GM12878 (cell line): Measurements from ENCODE around the gene DDR2. TPM values are rescaled to one million over a fixed set of nuclear protein-coding genes. Genes with fewer than 3 reads are reported as not detected.

ENCODE experiments used
- CHD4 ChIP-seq: fragments of 200-600 bp; sonication (generic); IDR thresholded peaks from 2 replicates; pipeline ENCODE4 v1.6.1; 2016; ENCODE audit warnings: mild to moderate bottlenecking
- CUX1 ChIP-seq: IDR thresholded peaks from 2 replicates; pipeline ENCODE4 v1.6.1; 2012; ENCODE audit warnings: improper control_type of control experiment, low read depth, low read length; ENCODE audit not compliant: insufficient replicate concordance
- DPF2 ChIP-seq: fragments of 450-650 bp; IDR thresholded peaks from 2 replicates; pipeline ENCODE4 v1.6.1; 2017; ENCODE audit warnings: mild to moderate bottlenecking
- FOXM1 ChIP-seq: IDR thresholded peaks from 2 replicates; pipeline ENCODE4 v1.6.1; 2012; ENCODE audit warnings: low read depth, mild to moderate bottlenecking, inconsistent platforms, low read length, moderate library complexity
- MAX ChIP-seq: IDR thresholded peaks from 2 replicates; pipeline ENCODE4 v1.6.1; 2012; ENCODE audit warnings: low read depth, low read length, improper control_type of control experiment
- MLLT1 ChIP-seq: fragments of 450-650 bp; IDR thresholded peaks from 2 replicates; pipeline ENCODE4 v1.6.1; 2016; ENCODE audit warnings: mild to moderate bottlenecking
- MTA3 ChIP-seq: IDR thresholded peaks from 2 replicates; pipeline ENCODE4 v1.6.1; 2012; ENCODE audit warnings: low read length, inconsistent platforms, borderline replicate concordance
- NFYB ChIP-seq: IDR thresholded peaks from 2 replicates; pipeline ENCODE4 v1.6.1; 2011; ENCODE audit warnings: low read depth, mild to moderate bottlenecking, low read length, improper control_type of control experiment, moderate library complexity; ENCODE audit not compliant: insufficient read depth
- SMAD1 ChIP-seq: fragments of 450-650 bp; IDR thresholded peaks from 2 replicates; pipeline ENCODE4 v1.6.1; 2018; ENCODE audit warnings: mild to moderate bottlenecking, low read depth; ENCODE audit not compliant: partially characterized antibody
- SPI1 ChIP-seq: IDR thresholded peaks from 2 replicates; pipeline ENCODE4 v1.6.1; 2011; ENCODE audit warnings: low read depth, mild to moderate bottlenecking, low read length, moderate library complexity, borderline replicate concordance; ENCODE audit not compliant: insufficient read depth
- SRF ChIP-seq, 2 experiments: IDR thresholded peaks; 2 replicates each; pipeline ENCODE4 v1.6.1; 2011; ENCODE audit warnings: low read depth in 2 of 2, low read length in 2 of 2, mild to moderate bottlenecking in 1 of 2, moderate library complexity in 1 of 2
- USF1 ChIP-seq: IDR thresholded peaks from 2 replicates; pipeline ENCODE4 v1.6.1; 2011; ENCODE audit warnings: borderline replicate concordance, low read depth, mild to moderate bottlenecking, moderate library complexity, mixed read lengths, low read length; ENCODE audit not compliant: insufficient read depth; ENCODE audit errors: extremely low read length
- YBX1 ChIP-seq: fragments of 450-650 bp; IDR thresholded peaks from 2 replicates; pipeline ENCODE4 v1.6.1; 2016; ENCODE audit warnings: antibody characterized with exemption
- ZNF217 ChIP-seq: fragments of 450-650 bp; IDR thresholded peaks from 2 replicates; pipeline ENCODE4 v1.6.1; 2017; ENCODE audit warnings: antibody characterized with exemption, mild to moderate bottlenecking
- ZNF24 ChIP-seq: fragments of 450-650 bp; IDR thresholded peaks from 2 replicates; pipeline ENCODE4 v1.6.1; 2017; ENCODE audit warnings: antibody characterized with exemption, mild to moderate bottlenecking
- ZNF274 ChIP-seq: IDR thresholded peaks from one replicate; pipeline ENCODE4 v1.8.0; 2011; ENCODE audit not compliant: insufficient read length, insufficient read depth
- ZNF622 ChIP-seq: fragments of 450-650 bp; IDR thresholded peaks from 2 replicates; pipeline ENCODE4 v1.6.1; 2017; ENCODE audit warnings: mild to moderate bottlenecking, inconsistent platforms
- ZNF687 ChIP-seq: fragments of 450-650 bp; IDR thresholded peaks from 2 replicates; pipeline ENCODE4 v1.6.1; 2017; ENCODE audit warnings: mild to moderate bottlenecking, moderate library complexity
- polyA plus RNA-seq, 11 experiments: library from polyadenylated mRNA; depleted of rRNA in 4 of 11; unstranded in 6 of 11; stranded (reverse) in 5 of 11; fragments of >200 nt; fragmentation: Nextera tagmentation in 4 of 11; fragmentation: Illumina TruSeq in 1 of 11; extraction: Ambion mirVana in 4 of 11; extraction: Trizol in 1 of 11; gene quantifications; 1 replicate in 1 of 11; 2 replicates in 10 of 11; pipeline versions ENCODE4 v1.2.1 to v1.2.3, GENCODE V29; 2011 to 2016; ENCODE audit warnings: inconsistent platforms in 2 of 11, missing spikeins in 2 of 11, low read depth in 1 of 11
- total RNA-seq, 4 experiments: library from RNA; depleted of rRNA in 3 of 4; stranded (reverse); fragments of >200 nt in 3 of 4; fragmentation: Illumina TruSeq in 1 of 4; extraction: Trizol in 1 of 4; gene quantifications; 2 replicates each; pipeline versions ENCODE4 v1.2.1 to v1.2.3, GENCODE V29; 2013 to 2021

DDR2 gene
- total and polyA plus RNA-seq, 10 of the 15 experiments (the other 5 are each of a cell fraction or from before 2014, with no cell fraction given) = 1.9 to 8.8 (median 5.5) TPM

- TF ChIP-seq CUX1 (no peak), FOXM1 (no peak), ZNF687 (peak; percentile 34; the same call in 1 of the 2 replicates), ZNF622 (no peak), ZNF217 (no peak), ZNF274 (no peak), DPF2 (peak; percentile 47; the same call in 1 of the 2 replicates), MAX (no peak), MTA3 (0 out of 2 replicates have a peak, but pooled peaks have one; percentile 28), YBX1 (no peak), SMAD1 (no peak), USF1 (no peak), CHD4 (no peak), SRF (IDR thresholded peaks at IDR 0.05; ENCODE audit: low read depth in 2 of 2, low read length in 2 of 2) (peak in 1 of 2 experiments; percentile 67; a peak in 1 of 4 replicates), MLLT1 (no peak), SPI1 (peak; percentile 79), NFYB (no peak), ZNF24 (no peak)
Measured at GRCh38 chr1:162633081-162633762, 958 bp downstream of the DDR2 start (continued).
